Measurements from ENCODE around the gene STT3B. TPM values are rescaled to one million over a fixed set of nuclear protein-coding genes. Genes with fewer than 3 reads are reported as not detected.

The STT3B gene
- total and polyA plus RNA-seq, 2 of the 4 experiments (the other 2 are of a cell fraction) = 45.5 to 86.4 TPM

GRCh38 chr3:31542246-31542645 lies 9.5 kb downstream of the STT3B start:
- no peak overlapping the region for H3K56ac ChIP-seq (ENCODE audit: extremely low read depth, insufficient read depth, low read length)
- no peak overlapping the region for H3K23ac ChIP-seq (ENCODE audit: low read depth, low read length)
- dilution Hi-C loops (cut with HindIII; ENCODE audit: low sequenced_read_pairs, unreplicated experiment) (no loop called here), in situ Hi-C loops (cut with MboI; ENCODE audit: low sequenced_read_pairs) (loop anchor here (10.0 kb wide), 1 partner anchor 223 kb away; no protein-coding TSS in a partner anchor), intact Hi-C loops (cut with micrococcal nuclease) (no loop called here)
- peaks cover 33% of the 10 kb centered on the region for H4K20me1 ChIP-seq (ENCODE audit: insufficient read depth, low read length)
- no peak for DNase-seq
- no peak overlapping the region for H2BK120ac ChIP-seq (ENCODE audit: low read depth, low read length)
- no peak overlapping the region for H2BK20ac ChIP-seq (ENCODE audit: low read depth, low read length)
- no TSS peak for BruUV-seq (replicated peaks)
- ChIA-PET POLR2A (ENCODE audit: unreplicated experiment) (no interaction called here), CTCF (no interaction called here)
- H3K9ac ChIP-seq (ENCODE audit: low read depth, low read length) = no peak overlapping the region
- H2AK9ac ChIP-seq (replicated peaks; ENCODE audit: low read depth, low read length, poor library complexity) = no peak overlapping the region
- H2BK5ac ChIP-seq (ENCODE audit: low read depth, low read length, poor library complexity, severe bottlenecking) = no peak overlapping the region
- H3K4me1 ChIP-seq (ENCODE audit: control insufficient read depth, insufficient read depth, low read length) = peaks cover 6% of the 10 kb centered on the region
- no peak overlapping the region for H4K8ac ChIP-seq (ENCODE audit: low read depth in 2 of 2, low read length in 2 of 2)
- H3K36me3 ChIP-seq (ENCODE audit: control insufficient read depth, insufficient read depth, low read length) = no peaks in the 10 kb centered on the region
- no peak overlapping the region for H3K18ac ChIP-seq (ENCODE audit: low read depth, low read length)
- no peak for ATAC-seq (ENCODE audit: low read depth)
- H4K5ac ChIP-seq (ENCODE audit: low read depth, low read length) = no peak overlapping the region
- no peaks in the 10 kb centered on the region for H3K9me3 ChIP-seq (ENCODE audit: control insufficient read depth, insufficient read depth, low read length)
- H2AK5ac ChIP-seq (ENCODE audit: low read depth, low read length) = no peak overlapping the region
- H2AFZ ChIP-seq (replicated peaks; ENCODE audit: low read length, poor library complexity) = no peak overlapping the region
- no peaks in the 10 kb centered on the region for H3K27me3 ChIP-seq (ENCODE audit: control insufficient read depth, insufficient read depth, low read length)
- no peak overlapping the region for H3K27ac ChIP-seq (ENCODE audit: insufficient read depth, low read length)
- no peak overlapping the region for H3K4ac ChIP-seq (ENCODE audit: low read depth, low read length)
- no peak overlapping the region for H3K14ac ChIP-seq (replicated peaks; ENCODE audit: low read depth, low read length)
- peaks cover 12 to 44% of the 10 kb centered on the region in 2 experiments; a peak in 3 of 4 replicates for H3K79me1 ChIP-seq (ENCODE audit: low read depth in 1 of 2, low read length in 2 of 2)
- no peak overlapping the region for H2BK15ac ChIP-seq (ENCODE audit: low read depth, low read length)
- peak; percentile 16; the same call in 1 of the 2 replicates for TF ChIP-seq MAFK (IDR thresholded peaks at IDR 0.05; ENCODE audit: low read depth, low read length)
- TF ChIP-seq MXI1 (IDR thresholded peaks at IDR 0.05; ENCODE audit: borderline replicate concordance, low read depth, low read length) = no peak
- H3K9me1 ChIP-seq (ENCODE audit: insufficient read depth, low read length) = peaks cover 7% of the 10 kb centered on the region
- no CpG with 5 or more reads among the region's 1 CpG for WGBS, 2 experiments (ENCODE audit: extremely low coverage in 2 of 2, insufficient read length in 1 of 2)
- no peak overlapping the region for H3K4me3 ChIP-seq (ENCODE audit: insufficient read depth, low read depth, low read length)
- H3K4me2 ChIP-seq (ENCODE audit: low read depth, low read length) = no peak overlapping the region
- no peak overlapping the region for H4K91ac ChIP-seq (ENCODE audit: insufficient read depth, low read depth, low read length)
